Upper lobe of left lung (tissue), 4 donors: ENCODE data around the gene LTBP1.

ENCODE experiments used
- EP300 ChIP-seq, 4 donors: sonication (generic); formaldehyde crosslinking; IDR thresholded peaks; one replicate each; pipeline ENCODE4 v1.5.1; 2017; ENCODE audit warnings: antibody characterized with exemption in 4 of 4, control low read depth in 2 of 4
- POLR2A ChIP-seq, 4 donors: fragments of 450-650 bp; IDR thresholded peaks; one replicate each; pipeline ENCODE4 v1.5.1; 2016 to 2017; ENCODE audit warnings: antibody characterized with exemption in 4 of 4, mild to moderate bottlenecking in 2 of 4
- POLR2AphosphoS5 ChIP-seq, 2 donors: sonication (generic); formaldehyde crosslinking; IDR thresholded peaks; one replicate each; pipeline ENCODE4 v1.5.1; 2017; ENCODE audit warnings: antibody characterized with exemption in 2 of 2
- TF ChIP-seq, protein P1 (sequence below), 6 experiments: fragments of 450-650 bp in 4 of 6; fragments of 200-600 bp in 2 of 6; sonication (generic) in 2 of 6; IDR thresholded peaks; one replicate each; pipeline ENCODE4 v1.5.1; 2016 to 2019; ENCODE audit warnings: antibody characterized with exemption in 6 of 6

DNA sequence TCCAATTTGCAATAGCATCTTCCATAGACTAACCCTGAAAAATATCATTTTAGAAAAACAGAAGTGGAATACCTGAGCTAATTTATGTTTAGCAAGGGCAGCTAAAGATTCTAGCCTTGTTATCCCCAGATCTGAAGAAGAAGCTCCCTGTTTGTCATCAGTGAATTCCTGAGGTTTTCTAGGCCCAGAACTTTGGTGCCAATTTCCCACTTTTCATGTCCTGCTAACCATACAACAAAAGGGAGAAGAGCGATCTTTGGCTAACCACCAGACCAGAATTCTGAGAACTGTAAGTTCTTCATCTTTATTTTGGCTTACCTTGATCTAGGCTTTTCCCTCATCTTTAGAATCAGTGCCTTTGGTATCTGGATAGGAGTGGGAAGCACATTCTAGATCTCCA lies 478.4 kb downstream of the LTBP1 start:
- TF ChIP-seq POLR2A (IDR thresholded peaks at IDR 0.05) (no peak), EP300 (IDR thresholded peaks at IDR 0.05) (no peak), POLR2AphosphoS5 (IDR thresholded peaks at IDR 0.05) (no peak)
- TF ChIP-seq, protein P1, sequence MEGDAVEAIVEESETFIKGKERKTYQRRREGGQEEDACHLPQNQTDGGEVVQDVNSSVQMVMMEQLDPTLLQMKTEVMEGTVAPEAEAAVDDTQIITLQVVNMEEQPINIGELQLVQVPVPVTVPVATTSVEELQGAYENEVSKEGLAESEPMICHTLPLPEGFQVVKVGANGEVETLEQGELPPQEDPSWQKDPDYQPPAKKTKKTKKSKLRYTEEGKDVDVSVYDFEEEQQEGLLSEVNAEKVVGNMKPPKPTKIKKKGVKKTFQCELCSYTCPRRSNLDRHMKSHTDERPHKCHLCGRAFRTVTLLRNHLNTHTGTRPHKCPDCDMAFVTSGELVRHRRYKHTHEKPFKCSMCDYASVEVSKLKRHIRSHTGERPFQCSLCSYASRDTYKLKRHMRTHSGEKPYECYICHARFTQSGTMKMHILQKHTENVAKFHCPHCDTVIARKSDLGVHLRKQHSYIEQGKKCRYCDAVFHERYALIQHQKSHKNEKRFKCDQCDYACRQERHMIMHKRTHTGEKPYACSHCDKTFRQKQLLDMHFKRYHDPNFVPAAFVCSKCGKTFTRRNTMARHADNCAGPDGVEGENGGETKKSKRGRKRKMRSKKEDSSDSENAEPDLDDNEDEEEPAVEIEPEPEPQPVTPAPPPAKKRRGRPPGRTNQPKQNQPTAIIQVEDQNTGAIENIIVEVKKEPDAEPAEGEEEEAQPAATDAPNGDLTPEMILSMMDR (IDR thresholded peaks at IDR 0.05), result no peak
